T-helper 2 cell treated with Interferon-gamma antibody and Interleukin-4, amounts not matched to agents 5 μg/mL and 100 μg/mL, for 36 hours (primary cell): ENCODE measurements around the gene SYCE1L.
"Not testable (repeated sequence)": the region's sequence is repeated elsewhere in the genome, so short reads cannot be mapped to it uniquely, and the experiment has no call there.

Source experiments
- DNase-seq: peaks from one replicate; pipeline ENCODE4 v3.0.0; 2021; ENCODE audit warnings: low spot score
- H3K27ac Mint-ChIP-seq: one replicate; pipeline ENCODE4 v1.8.0; 2021; ENCODE audit warnings: mild to moderate bottlenecking, mixed read lengths
- H3K27me3 Mint-ChIP-seq: one replicate; pipeline ENCODE4 v1.8.0; 2021; ENCODE audit warnings: low read depth, mixed read lengths
- H3K36me3 Mint-ChIP-seq: one replicate; pipeline ENCODE4 v1.8.0; 2021; ENCODE audit warnings: low read depth, mixed read lengths
- H3K4me1 Mint-ChIP-seq: one replicate; pipeline ENCODE4 v1.8.0; 2021; ENCODE audit warnings: low read depth, mixed read lengths
- H3K4me3 Mint-ChIP-seq: one replicate; pipeline ENCODE4 v1.8.0; 2022; ENCODE audit warnings: mild to moderate bottlenecking, moderate library complexity, mixed read lengths
- H3K9me3 Mint-ChIP-seq: one replicate; pipeline ENCODE4 v1.8.0; 2021; ENCODE audit warnings: mixed read lengths

The SYCE1L gene

DNA sequence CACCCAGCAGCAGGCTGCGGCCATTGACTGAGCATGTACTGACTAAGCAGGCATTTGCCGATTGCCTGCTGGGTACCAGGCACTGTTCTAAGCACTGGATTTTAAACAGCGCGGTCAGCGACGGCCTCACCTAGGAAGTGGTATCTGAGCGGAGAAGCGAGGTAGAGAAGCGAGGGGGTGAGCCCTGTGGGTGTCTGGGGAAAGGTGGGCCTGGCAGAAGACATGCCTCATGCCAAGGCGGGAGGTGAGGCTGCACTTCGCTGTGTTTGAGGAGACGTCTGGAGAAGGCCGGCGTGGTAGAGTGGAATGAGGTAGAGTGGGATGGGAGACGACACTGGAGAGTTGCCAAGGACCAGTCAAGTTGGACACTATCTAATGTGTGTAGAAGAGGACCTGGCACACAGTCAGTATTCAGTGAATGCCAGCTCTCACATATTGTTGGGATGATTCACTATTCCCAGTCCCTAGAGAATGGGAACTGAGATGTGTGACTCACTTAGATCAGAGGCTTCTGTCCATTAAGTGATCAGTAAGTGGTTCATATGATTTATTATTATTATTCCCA lies 14.4 kb downstream of the SYCE1L start:
- Mint-ChIP-seq H3K27ac (peak overlapping the region; percentile 49), H3K9me3 (no peaks in the 10 kb centered on the region), H3K4me1 (peaks cover 10% of the 10 kb centered on the region), H3K4me3 (peak overlapping the region; percentile 78), H3K36me3 (no peaks in the 10 kb centered on the region), H3K27me3 (no peaks in the 10 kb centered on the region)
- no peak for DNase-seq

DNA sequence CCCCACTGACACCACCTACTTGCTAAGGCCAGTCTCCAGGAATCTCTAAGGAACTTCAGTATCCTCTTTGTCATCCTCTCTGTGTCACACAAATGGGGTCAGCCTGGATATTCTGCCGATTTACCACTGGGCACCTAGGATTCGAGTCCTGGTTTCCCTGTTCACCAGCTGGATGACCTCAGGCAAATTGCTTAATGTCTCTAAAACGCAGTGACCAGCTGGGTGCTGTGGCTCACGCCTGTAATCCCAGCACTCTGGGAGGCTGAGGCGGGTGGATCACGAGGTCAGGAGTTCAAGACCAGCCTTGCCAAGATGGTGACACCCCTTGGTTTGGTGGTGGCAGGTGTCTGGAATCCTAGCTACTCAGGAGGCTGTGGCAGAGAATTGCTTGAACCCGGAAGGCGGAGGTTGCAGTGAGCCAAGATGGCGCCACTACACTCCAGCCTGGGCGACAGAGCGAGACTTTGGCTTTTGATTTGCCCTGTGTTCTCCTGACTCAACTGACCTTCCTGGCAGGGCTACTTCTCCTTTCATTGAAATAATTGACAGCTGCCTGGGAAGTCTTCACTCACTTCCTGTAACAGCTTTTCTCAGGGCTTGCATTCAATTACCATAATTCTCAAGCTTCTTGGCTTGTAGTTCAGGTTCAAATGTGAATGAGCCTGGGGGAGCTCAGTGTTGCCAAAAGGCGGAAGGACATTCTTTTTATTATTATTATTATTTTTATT lies 15.4 kb downstream of the SYCE1L start:
- Mint-ChIP-seq H3K36me3 (no peaks in the 10 kb centered on the region), H3K9me3 (no peaks in the 10 kb centered on the region), H3K27me3 (no peaks in the 10 kb centered on the region), H3K4me3 (no peak overlapping the region), H3K4me1 (peaks cover 10% of the 10 kb centered on the region), H3K27ac (no peak overlapping the region)
- no peak for DNase-seq

DNA sequence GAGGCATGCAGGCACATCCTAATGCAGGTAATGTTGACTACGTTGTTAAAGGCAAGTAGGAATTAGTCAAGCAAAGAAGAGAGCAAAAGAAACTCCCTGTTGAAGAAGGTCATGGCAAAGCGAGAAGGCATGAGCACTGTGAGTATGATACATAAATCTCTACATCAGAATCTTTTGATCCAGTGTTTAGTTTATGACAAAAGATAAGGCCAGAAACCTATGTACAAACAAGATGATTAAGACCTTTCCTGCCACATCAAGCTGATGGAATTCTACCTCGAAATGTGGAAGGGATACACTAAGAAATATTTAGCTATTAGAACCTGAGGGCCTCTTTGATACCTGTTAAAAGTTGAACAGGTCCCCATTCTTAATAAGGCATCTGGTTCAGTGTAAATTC lies 20.2 kb downstream of the SYCE1L start:
- H3K4me3 Mint-ChIP-seq = no peak overlapping the region
- DNase-seq = no peak
- no peak overlapping the region for H3K27ac Mint-ChIP-seq
- no peaks in the 10 kb centered on the region for H3K27me3 Mint-ChIP-seq
- H3K36me3 Mint-ChIP-seq = no peaks in the 10 kb centered on the region
- H3K4me1 Mint-ChIP-seq = no peaks in the 10 kb centered on the region
- H3K9me3 Mint-ChIP-seq = no peaks in the 10 kb centered on the region

DNA sequence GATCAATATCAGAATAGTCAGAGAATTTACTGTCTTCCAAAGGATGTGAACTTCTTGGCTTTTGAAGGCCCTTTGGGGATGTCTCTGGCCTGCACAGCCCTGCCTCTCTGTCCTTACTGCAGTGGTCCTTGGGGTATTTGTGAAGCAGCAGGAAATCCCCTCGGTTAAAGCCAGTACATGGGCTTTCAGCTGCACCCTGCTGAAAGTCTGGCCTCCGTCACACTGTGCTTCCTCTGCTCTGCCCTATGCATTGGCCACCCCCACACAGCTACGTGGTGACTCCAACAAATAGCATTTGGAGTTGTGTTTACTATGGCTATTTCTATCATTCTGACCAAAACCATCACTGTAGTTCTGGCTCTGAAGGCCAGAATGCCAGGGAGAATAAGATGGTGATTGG lies 21.2 kb downstream of the SYCE1L start:
- H3K27me3 Mint-ChIP-seq = no peaks in the 10 kb centered on the region
- no peaks in the 10 kb centered on the region for H3K9me3 Mint-ChIP-seq
- H3K4me3 Mint-ChIP-seq = no peak overlapping the region
- H3K4me1 Mint-ChIP-seq = no peaks in the 10 kb centered on the region
- H3K27ac Mint-ChIP-seq = no peak overlapping the region
- no peaks in the 10 kb centered on the region for H3K36me3 Mint-ChIP-seq
- no peak for DNase-seq

DNA sequence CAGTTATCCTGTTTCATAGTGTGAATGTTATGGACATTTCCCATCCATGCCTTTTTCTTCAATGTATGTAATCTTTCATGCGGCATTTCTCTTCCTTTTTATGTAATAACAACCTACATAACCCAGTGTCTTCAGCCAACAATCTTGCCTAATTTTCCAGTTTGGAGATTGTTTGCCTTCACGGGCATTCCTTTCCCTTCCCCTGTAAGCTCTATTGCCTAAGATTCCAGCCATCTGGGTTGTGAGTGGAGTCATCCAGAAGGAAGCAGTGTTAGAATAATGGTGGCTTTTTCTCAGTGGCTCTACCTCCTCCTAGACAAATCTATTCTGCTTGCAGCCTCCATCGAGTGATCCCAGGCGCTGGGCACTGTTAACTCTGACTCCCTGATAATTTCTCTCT lies 22.3 kb downstream of the SYCE1L start:
- Mint-ChIP-seq H3K36me3 (no peaks in the 10 kb centered on the region), H3K4me1 (no peaks in the 10 kb centered on the region), H3K9me3 (no peaks in the 10 kb centered on the region), H3K27me3 (no peaks in the 10 kb centered on the region), H3K27ac (no peak overlapping the region), H3K4me3 (no peak overlapping the region)
- no peak for DNase-seq

DNA sequence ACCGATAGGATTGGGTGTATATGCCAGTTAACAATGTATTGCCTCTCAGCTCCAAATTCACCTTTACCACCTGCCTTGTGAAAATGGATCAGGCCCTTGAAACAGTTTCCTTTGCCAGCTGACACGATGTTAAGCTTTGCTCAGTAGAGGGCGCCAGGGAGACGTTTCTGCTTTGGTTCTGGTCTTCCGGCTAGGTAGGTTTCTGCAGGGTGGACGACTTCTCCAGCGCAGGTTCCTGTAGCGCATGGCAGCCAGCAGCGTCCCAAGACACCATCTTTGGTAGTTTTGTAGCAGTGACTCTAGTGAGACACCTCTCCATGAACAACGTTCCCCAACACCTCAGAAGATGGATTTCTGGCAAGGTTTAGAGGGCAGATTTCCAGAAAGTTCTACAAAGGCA lies 24.0 kb downstream of the SYCE1L start:
- Mint-ChIP-seq H3K9me3 (no peaks in the 10 kb centered on the region), H3K4me1 (no peaks in the 10 kb centered on the region), H3K4me3 (no peak overlapping the region), H3K27me3 (no peaks in the 10 kb centered on the region), H3K36me3 (no peaks in the 10 kb centered on the region), H3K27ac (no peak overlapping the region)
- DNase-seq = peak; percentile 12

DNA sequence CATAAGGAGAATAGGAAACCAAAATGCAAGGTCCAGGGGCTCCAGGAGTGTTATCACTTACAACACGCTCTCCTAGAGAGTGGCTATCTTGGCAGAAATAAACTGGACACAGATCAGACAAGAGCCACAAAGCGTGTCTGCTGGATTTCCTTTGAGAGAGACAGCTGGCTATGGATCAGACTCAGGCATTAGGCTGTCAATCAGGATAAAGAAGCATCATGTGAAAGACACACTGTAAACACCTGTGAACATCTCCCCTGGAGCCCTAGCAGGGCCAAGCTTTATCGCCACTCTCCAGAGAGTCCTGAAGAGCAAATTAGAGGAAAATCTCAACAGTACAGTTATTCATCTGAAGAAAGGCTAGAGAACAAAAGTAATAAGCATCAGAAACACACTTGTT lies 26.0 kb downstream of the SYCE1L start:
- Mint-ChIP-seq H3K36me3 (no peaks in the 10 kb centered on the region), H3K27me3 (no peaks in the 10 kb centered on the region), H3K27ac (no peak overlapping the region), H3K4me3 (no peak overlapping the region), H3K4me1 (no peaks in the 10 kb centered on the region), H3K9me3 (no peaks in the 10 kb centered on the region)
- no peak for DNase-seq

DNA sequence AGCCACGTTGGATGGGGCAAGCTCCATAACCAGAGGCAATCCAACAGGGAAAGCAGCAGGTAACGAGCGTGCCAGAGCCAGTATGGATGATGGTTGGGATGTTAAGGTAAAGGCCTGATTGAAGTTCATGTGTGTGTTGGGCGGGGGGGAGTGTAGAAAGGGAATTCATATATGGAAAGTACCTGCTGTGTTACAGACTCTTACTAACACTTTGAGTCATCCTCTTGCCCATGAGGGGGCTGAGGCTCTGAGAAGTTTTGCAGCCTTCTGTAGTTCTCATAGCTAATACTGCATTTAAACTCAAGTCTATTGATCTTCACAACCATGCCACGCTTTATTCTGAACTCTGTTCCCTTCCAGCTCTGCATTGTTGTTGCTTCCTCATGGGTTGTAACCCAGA lies 28.5 kb downstream of the SYCE1L start:
- no peaks in the 10 kb centered on the region for H3K4me1 Mint-ChIP-seq
- no peaks in the 10 kb centered on the region for H3K9me3 Mint-ChIP-seq
- H3K4me3 Mint-ChIP-seq = no peak overlapping the region
- H3K36me3 Mint-ChIP-seq = no peaks in the 10 kb centered on the region
- no peak overlapping the region for H3K27ac Mint-ChIP-seq
- H3K27me3 Mint-ChIP-seq = no peaks in the 10 kb centered on the region
- no peak for DNase-seq

DNA sequence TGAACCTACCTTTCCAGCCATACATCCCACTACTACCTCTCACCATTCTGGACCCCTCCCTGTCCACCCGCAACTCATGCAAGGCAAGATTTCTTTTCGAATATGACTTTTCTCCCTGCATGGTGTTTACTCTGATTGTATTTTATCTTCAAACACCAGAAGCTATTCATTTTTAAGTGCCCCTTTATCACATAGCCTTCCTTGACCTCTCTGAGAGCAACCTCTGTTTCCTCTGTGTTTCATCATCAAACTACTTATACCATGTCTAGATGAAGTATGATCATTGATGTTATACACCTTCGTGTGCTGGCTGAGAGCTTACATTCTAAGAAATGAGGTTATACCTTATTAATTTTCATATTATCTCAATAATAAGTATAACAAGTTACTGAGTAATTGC lies 31.8 kb downstream of the SYCE1L start:
- Mint-ChIP-seq H3K9me3 (no peaks in the 10 kb centered on the region), H3K27me3 (peaks cover 7% of the 10 kb centered on the region), H3K4me1 (no peaks in the 10 kb centered on the region), H3K36me3 (no peaks in the 10 kb centered on the region), H3K4me3 (no peak overlapping the region), H3K27ac (no peak overlapping the region)
- DNase-seq = no peak

DNA sequence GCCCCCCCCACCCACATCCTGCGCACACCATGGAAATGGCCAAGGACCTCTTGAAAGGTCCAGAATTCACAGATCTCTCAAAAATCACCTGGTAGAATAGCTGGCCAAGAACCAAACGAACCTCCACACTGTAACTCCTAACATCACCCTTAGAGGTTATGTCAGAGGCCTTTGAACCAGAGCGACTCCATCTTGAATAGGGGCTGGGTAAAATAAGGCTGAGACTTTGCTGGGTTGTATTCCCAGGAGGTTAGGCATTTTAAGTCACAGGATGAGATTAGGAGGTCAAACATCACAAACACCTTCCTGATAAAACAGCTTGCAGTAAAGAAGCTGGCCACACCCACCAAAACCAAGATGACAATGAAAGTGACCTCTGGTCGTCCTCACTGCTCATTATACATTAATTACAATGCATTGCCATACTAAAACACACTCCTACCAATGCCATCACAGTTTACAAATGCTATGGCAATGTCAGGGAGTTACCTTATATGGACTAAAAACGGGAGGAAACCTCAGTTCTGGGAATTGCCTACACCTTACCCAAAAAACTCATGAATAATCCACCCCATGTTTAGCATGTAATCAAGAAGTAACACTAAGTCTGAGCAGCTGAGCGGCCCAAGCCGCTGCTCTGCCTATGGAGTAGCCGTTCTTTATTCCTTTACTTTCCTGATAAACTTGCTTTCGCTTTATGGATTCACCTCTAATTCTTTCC lies 34.8 kb downstream of the SYCE1L start:
- Mint-ChIP-seq H3K27ac (no peak overlapping the region), H3K27me3 (peaks cover 23% of the 10 kb centered on the region), H3K4me3 (no peak overlapping the region), H3K4me1 (peaks cover 3% of the 10 kb centered on the region), H3K36me3 (no peaks in the 10 kb centered on the region), H3K9me3 (no peaks in the 10 kb centered on the region)
- no peak for DNase-seq

DNA sequence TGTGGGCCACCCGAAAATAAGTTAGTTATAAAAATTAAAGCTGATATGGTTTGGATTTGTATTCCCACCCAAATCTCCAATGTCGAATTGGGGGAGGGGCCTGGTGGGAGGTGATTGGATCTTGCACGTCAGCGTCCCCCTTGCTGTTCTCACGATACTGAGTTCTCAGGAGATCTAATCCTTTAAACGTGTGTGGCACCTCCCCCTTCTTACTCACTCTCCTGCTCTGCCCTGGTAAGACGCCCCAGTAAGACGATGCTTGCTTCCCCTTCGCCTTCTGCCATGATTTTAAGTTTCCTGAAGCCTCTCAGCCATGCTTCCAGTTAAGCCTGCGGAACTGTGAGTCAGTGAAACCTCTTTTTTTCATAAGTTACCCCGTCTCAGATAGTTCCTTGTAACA lies 35.4 kb downstream of the SYCE1L start:
- peaks cover 23% of the 10 kb centered on the region for H3K27me3 Mint-ChIP-seq
- H3K36me3 Mint-ChIP-seq = no peaks in the 10 kb centered on the region
- no peak overlapping the region for H3K27ac Mint-ChIP-seq
- DNase-seq = no peak
- H3K4me3 Mint-ChIP-seq = no peak overlapping the region
- peaks cover 3% of the 10 kb centered on the region for H3K4me1 Mint-ChIP-seq
- H3K9me3 Mint-ChIP-seq = no peaks in the 10 kb centered on the region

DNA sequence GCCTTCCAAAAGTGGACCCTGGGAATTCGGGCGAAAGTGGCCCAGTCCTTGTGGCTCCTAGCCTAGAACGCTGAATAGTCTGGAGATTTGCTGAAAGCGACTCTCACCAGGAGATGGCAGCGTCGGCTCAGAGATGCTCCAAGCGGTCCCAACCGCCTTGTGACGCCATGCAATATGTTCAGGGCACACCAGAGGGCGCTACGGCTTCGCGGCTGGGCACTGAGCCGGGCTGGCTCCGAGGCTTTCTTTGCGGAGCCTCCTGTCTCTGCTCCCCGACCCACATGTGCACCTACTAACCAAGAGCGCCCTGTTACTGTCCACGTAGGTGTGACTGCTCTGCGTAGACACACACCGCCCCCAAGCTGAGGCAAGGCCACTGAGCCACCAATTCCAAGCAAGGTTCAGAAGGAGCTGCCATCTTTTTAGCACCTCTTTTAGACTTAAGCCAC lies 36.9 kb downstream of the SYCE1L start:
- DNase-seq = peak; percentile 78
- Mint-ChIP-seq H3K9me3 (no peaks in the 10 kb centered on the region), H3K27ac (no peak overlapping the region), H3K27me3 (peaks cover 23% of the 10 kb centered on the region), H3K4me3 (peak overlapping the region; percentile 49), H3K36me3 (no peaks in the 10 kb centered on the region), H3K4me1 (peaks cover 3% of the 10 kb centered on the region)

DNA sequence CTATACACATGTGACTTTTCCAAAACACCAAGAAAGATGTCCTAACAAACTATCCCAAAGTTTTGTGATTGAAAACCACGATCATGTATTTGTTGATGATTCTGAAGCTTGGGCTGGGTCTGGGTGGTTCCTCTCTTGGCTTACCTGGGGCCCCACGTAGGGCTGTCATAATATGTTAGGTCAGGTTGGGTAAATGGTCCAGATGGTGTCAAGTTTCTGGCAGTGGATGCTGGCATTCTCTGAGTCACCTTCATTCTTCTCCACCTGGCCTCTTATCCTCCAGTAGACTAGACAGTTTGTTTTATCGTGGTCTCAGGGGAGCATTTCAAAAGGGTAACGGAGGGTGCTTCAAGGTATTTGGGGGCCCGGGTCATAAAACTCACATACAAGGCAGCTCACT lies 39.4 kb downstream of the SYCE1L start:
- Mint-ChIP-seq H3K4me1 (peaks cover 3% of the 10 kb centered on the region), H3K27me3 (peaks cover 23% of the 10 kb centered on the region), H3K4me3 (no peak overlapping the region), H3K27ac (no peak overlapping the region), H3K9me3 (no peaks in the 10 kb centered on the region), H3K36me3 (no peaks in the 10 kb centered on the region)
- DNase-seq = no peak

DNA sequence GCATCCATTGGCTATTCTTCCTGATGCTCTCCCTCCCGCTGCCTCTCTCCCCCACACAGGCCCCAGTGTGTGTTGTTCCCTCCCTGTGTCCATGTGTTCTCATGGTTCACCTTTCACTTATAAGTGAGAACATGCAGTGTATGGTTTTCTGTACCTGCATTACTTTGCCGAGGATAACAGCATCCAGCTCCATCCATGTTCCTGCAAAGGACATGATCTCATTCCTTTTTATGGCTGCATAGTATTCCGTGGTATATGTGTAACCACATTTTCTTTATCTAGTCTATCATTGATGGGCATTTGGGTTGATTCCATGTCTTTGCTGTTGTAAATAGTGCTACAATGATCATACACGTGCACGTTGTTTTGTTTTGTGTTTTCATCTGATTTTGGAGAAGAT lies 43.3 kb downstream of the SYCE1L start:
- not testable (repeated sequence) for H3K9me3 Mint-ChIP-seq, H3K27me3 Mint-ChIP-seq, H3K36me3 Mint-ChIP-seq, H3K4me3 Mint-ChIP-seq, H3K4me1 Mint-ChIP-seq, H3K27ac Mint-ChIP-seq, DNase-seq
